NCI-H446 (cell line): ENCODE data around the gene GALNS.
A peak's percentile ranks its signal among the peaks of the same experiment; 100 is the strongest.

Source experiments
- DNase-seq, 2 experiments: peaks; one replicate each; lab custom pipeline; 2025; lab: John Stamatoyannopoulos, UW

GALNS gene

DNA sequence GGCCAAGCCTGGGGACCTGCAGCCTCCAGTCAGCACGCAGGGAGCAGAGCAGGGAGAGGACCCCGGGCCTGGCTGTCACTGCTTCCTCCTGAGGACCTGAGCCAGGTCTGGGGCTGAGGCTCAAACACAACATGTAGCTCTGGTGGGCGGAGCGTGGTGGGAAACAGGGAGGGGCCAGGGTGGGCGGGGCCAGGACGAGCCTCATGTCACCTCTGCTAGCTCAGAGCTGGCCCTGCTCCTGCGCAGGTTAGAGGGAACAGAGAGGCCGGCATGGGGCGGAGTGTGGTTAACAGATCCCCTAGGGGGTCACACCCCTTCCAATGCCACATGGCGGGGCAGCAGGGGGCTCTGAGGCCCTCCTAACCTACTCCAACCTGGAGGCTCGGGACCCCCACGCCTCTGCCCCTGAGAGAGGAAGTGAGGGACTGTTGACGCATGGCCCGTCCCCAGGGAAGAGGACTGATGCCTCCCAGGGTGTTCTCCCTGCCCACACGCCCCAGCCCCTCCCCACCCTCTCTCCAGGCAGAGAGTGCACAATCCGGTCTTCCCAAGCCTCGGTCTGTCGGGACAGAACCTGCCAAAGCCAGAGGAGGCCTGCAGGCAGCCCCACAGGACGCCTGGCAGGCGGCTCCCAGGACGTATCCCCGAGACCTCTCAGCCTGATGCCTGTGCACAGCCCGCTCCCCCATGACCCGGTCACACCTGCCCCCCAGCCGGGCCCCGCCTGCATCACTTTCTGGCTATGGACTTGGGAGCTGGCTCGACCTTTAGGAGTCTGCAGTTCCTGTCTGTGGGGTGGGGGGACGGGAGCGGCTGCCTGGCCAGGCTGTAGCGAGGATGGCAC lies 86.9 kb downstream of the GALNS start:
- peak in 1 of 2 experiments; percentile 39 for DNase-seq

DNA sequence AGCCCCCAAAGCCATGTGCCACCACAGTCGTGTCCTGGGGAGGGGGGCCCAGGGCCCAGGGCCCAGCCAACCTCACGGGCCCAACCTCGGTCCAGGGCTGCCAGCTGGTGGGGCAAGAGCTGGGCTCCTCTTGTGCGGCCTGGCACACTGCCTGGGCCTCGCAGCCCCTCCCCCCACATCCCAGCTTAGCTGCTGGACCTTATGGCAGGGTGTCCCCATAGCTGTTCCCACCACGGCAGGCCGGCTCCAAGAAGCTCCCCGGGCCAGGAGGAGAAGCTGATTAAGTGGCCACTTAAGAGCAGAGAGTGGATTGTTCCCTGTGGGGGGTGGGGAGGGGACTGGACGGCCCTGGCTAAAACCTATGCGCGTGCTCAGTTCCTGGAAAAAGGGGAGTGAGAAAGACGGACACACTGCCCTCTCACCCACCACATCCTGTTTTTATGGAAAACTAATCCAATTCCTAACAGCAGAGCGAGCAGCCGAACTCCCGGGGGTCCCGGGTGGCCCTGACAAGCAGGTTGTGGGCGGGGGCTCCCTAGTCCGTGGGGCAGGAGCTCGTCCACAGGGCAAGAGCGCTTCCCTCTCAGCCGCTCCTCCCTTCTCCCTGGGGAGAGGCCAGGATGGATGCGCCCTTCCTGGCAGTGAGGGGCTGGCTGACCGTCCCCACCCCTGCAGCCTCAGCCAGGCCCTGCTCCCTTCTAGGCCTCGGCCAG lies 88.5 kb downstream of the GALNS start:
- DNase-seq, result peak in 1 of 2 experiments; percentile 64

DNA sequence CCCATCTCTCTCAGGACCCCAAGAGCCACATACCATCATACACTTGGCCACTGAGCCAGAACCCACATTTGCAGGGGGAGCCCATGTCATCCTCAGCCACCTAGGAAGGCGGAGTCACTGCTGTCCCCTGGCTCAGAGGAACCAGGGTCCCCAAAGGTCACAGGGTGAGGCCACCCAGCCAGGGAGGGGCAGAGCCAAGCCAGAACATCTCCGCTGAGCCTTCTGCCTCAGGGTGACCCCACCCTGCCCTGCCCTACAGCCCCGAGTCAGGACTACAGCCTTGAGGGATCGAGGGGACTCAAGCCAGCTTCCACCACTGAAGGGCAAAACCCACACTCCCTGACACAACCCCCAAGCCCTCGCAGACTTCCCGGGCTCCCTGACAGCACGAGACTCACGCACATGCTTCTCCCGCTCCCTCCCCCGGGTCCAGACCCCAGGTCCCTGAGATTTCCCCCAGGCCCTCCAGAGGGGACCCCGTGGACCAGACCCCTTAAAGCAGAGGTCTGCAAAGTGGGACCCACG lies 89.1 kb downstream of the GALNS start:
- no peak for DNase-seq

DNA sequence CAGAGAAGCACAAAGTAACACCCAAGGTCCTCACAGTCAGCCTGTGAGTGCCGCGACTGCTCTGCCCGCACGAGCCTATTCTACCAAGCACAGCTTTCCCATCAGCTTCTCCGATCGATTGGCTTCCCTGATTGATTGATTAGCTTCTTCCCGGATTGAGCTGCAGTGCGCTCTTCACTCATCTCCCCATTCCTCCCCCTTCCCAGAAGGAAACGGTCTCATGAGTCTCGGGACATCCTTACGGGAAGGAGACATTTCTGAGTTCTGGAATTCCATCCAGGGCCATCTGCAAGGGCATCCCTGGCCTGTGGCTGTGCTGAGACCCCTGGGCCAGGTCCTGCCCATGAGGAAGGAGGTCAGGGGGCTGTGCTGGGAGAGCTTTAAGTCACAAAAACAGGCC lies 89.8 kb downstream of the GALNS start:
- DNase-seq, result no peak

DNA sequence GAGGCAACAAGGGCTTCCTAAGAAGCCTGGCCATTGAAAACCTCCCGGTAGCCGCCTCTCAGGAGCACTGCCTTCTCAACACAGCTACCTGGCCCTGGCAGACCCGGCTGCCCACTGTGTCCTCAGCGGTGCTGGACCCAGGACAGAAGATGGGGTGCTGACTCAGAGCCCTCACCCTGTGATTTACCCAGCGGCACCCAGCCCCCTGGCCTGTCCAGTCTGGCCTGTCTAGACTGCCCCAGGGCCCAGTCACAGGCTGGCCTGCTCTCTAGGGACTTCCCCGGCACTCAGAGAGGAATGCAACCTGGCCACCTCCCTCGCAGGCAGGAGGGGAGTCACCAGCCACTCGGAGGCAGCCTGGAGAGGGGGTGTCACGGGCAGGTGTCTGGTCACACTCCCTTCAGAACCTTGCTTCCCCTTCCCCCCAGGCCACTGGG lies 91.8 kb downstream of the GALNS start:
- no peak for DNase-seq

DNA sequence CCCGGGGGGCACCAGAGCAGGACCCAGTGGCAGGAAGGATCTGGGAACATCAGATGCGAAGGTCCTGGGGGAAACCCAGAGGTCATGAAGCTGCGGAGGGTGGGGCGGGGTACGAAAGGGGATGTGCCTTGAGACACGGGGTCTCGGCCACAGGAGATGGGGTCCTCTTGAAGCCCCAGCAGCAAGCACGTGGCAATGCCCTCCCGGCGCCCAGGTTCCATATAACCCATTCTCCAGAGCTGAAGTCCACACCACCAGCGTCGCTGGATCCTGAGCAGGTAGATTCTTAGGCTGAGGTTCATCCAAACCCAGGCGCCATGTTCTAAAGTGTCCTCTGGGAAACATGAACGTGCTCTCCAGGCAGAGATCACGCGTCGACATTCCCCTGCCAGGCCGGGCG lies 92.7 kb downstream of the GALNS start:
- no peak for DNase-seq
